Fibroblast of lung (primary cell): ENCODE measurements around the gene CSF2. TPM values are rescaled to one million over a fixed set of nuclear protein-coding genes. Genes with fewer than 3 reads are reported as not detected.

Source experiments
- DNase-seq, 2 donors: peaks; one replicate each; pipeline versions ENCODE4 v3.0.0 to v3.0.0-alpha.2; 2010; ENCODE audit warnings: low read depth in 2 of 2
- H2AFZ ChIP-seq: 2 replicates; pipeline ENCODE4 v1.5.1; 2012; ENCODE audit warnings: low read length, control low read depth, inconsistent platforms
- H3K27ac ChIP-seq: 2 replicates; pipeline ENCODE4 v1.5.1; 2011; ENCODE audit warnings: low read length, control low read depth; ENCODE audit not compliant: insufficient read depth
- H3K27me3 ChIP-seq: 2 replicates; pipeline ENCODE4 v1.5.1; 2011; ENCODE audit warnings: mild to moderate bottlenecking, low read length; ENCODE audit not compliant: control insufficient read depth, insufficient read depth
- H3K36me3 ChIP-seq: 2 replicates; pipeline ENCODE4 v1.5.1; 2011; ENCODE audit warnings: low read length; ENCODE audit not compliant: control insufficient read depth, insufficient read depth
- H3K4me1 ChIP-seq: 2 replicates; pipeline ENCODE4 v1.5.1; 2011; ENCODE audit warnings: low read length; ENCODE audit not compliant: control insufficient read depth, insufficient read depth; ENCODE audit errors: extremely low read depth
- H3K4me2 ChIP-seq: 2 replicates; pipeline ENCODE4 v1.5.1; 2011; ENCODE audit warnings: low read length, control low read depth; ENCODE audit not compliant: insufficient read depth; ENCODE audit errors: extremely low read depth
- H3K4me3 ChIP-seq, 4 experiments: fragments of 200-600 bp in 1 of 4; sonication (generic) in 1 of 4; replicated peaks in 1 of 4; 2 replicates each; pipeline ENCODE4 v1.5.1; 2011 to 2016; ENCODE audit warnings: low read length in 4 of 4, low read depth in 3 of 4, mild to moderate bottlenecking in 3 of 4, control low read depth in 2 of 4, inconsistent platforms in 1 of 4, mixed read lengths in 1 of 4; ENCODE audit not compliant: insufficient read depth in 1 of 4; ENCODE audit errors: control extremely low read depth in 1 of 4
- H3K79me2 ChIP-seq: 2 replicates; pipeline ENCODE4 v1.5.1; 2012; ENCODE audit warnings: mild to moderate bottlenecking, low read length, inconsistent platforms; ENCODE audit not compliant: control insufficient read depth, insufficient read depth
- H3K9ac ChIP-seq: 2 replicates; pipeline ENCODE4 v1.5.1; 2011; ENCODE audit warnings: mild to moderate bottlenecking, low read length, control low read depth; ENCODE audit not compliant: insufficient read depth
- H3K9me3 ChIP-seq: 2 replicates; pipeline ENCODE4 v1.5.1; 2012; ENCODE audit warnings: low read depth, low read length; ENCODE audit not compliant: control insufficient read depth, insufficient read depth
- H4K20me1 ChIP-seq: 2 replicates; pipeline ENCODE4 v1.5.1; 2011; ENCODE audit warnings: low read length; ENCODE audit not compliant: control insufficient read depth, insufficient read depth; ENCODE audit errors: extremely low read depth
- EZH2 ChIP-seq: IDR thresholded peaks from 2 replicates; pipeline ENCODE4 v1.5.1; 2012; ENCODE audit warnings: low read length, control low read depth, mild to moderate bottlenecking; ENCODE audit errors: missing control alignments
- polyA plus RNA-seq, 2 donors: library from polyadenylated mRNA; depleted of rRNA in 1 of 2; stranded (reverse) in 1 of 2; unstranded in 1 of 2; fragments of >200 nt; gene quantifications; 2 replicates each; pipeline ENCODE4 v1.2.1, GENCODE V29; 2011 to 2012; ENCODE audit warnings: missing spikeins in 1 of 2
- total RNA-seq: library from RNA; depleted of rRNA; stranded (reverse); fragments of >200 nt; gene quantifications from 2 replicates; pipeline ENCODE4 v1.2.1, GENCODE V29; 2014
- TF ChIP-seq, protein P1 (sequence below), 2 donors: IDR thresholded peaks in 1 of 2; conservative IDR thresholded peaks in 1 of 2; 1 replicate in 1 of 2; 2 replicates in 1 of 2; pipeline ENCODE4 v1.5.1; 2011 to 2012; ENCODE audit warnings: low read length in 2 of 2, control low read depth in 1 of 2, inconsistent platforms in 1 of 2, low read depth in 1 of 2, mild to moderate bottlenecking in 1 of 2

CSF2 gene
- total and polyA plus RNA-seq, 2 donors (not counting 1 experiment from before 2014, with no cell fraction given), result 0.09 to 0.66 TPM

GRCh38 chr5:132053483-132053882 lies 20.1 kb upstream of the CSF2 start:
- Histone ChIP-seq H3K4me2 (no peak overlapping the region), H3K27me3 (peaks cover 11% of the 10 kb centered on the region), H4K20me1 (no peaks in the 10 kb centered on the region), H3K9me3 (no peaks in the 10 kb centered on the region), H3K36me3 (no peaks in the 10 kb centered on the region), H3K27ac (no peak overlapping the region), H3K79me2 (no peaks in the 10 kb centered on the region), H3K9ac (no peak overlapping the region), H2AFZ (no peak overlapping the region), H3K4me1 (no peaks in the 10 kb centered on the region), H3K4me3 (no peak overlapping the region)
- DNase-seq, result no peak
- no peak for TF ChIP-seq EZH2
- TF ChIP-seq, protein P1, sequence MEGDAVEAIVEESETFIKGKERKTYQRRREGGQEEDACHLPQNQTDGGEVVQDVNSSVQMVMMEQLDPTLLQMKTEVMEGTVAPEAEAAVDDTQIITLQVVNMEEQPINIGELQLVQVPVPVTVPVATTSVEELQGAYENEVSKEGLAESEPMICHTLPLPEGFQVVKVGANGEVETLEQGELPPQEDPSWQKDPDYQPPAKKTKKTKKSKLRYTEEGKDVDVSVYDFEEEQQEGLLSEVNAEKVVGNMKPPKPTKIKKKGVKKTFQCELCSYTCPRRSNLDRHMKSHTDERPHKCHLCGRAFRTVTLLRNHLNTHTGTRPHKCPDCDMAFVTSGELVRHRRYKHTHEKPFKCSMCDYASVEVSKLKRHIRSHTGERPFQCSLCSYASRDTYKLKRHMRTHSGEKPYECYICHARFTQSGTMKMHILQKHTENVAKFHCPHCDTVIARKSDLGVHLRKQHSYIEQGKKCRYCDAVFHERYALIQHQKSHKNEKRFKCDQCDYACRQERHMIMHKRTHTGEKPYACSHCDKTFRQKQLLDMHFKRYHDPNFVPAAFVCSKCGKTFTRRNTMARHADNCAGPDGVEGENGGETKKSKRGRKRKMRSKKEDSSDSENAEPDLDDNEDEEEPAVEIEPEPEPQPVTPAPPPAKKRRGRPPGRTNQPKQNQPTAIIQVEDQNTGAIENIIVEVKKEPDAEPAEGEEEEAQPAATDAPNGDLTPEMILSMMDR (conservative IDR thresholded peaks at IDR 0.05 in 1 of 2, IDR thresholded peaks at IDR 0.05 in 1 of 2; ENCODE audit: low read depth in 1 of 2, low read length in 2 of 2), result no peak

DNA sequence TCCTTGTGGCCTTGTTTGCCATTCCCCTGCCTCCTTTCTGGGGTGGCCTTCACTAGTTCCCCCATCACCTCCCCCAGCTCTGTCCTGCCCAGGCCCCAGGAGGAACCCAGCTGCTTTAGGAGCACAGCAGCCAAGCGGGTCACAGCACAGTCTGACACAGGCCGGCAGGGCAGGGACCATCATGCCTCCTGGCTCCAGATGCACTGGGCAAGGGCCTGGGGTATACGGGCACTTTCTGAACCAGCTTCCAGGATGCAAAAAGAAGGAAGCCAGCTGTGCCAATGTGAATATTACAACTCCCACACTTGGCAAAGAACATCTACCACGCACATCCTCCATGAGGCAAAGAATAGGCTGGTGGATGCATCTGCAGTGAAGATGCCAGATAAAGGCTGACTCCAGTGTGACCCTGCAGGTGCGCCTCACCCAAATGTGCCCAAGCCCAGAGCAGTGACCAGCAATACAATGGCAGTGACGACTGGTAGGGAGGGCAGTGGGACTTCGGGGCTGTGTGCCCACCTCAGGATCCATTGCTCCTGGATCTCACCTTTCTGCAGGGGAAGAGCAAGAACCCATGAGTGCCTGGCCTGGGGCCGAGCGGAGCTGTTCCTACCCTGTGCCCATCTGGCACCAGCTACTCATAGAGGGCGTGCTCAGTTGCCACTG lies 19.4 kb upstream of the CSF2 start:
- Histone ChIP-seq H3K27ac (no peak overlapping the region), H3K36me3 (no peaks in the 10 kb centered on the region), H3K4me3 (no peak overlapping the region), H4K20me1 (no peaks in the 10 kb centered on the region), H3K4me2 (no peak overlapping the region), H3K9me3 (no peaks in the 10 kb centered on the region), H2AFZ (no peak overlapping the region), H3K27me3 (peaks cover 10% of the 10 kb centered on the region), H3K9ac (no peak overlapping the region), H3K79me2 (no peaks in the 10 kb centered on the region), H3K4me1 (no peaks in the 10 kb centered on the region)
- TF ChIP-seq EZH2, result no peak
- TF ChIP-seq, protein P1 (conservative IDR thresholded peaks at IDR 0.05 in 1 of 2, IDR thresholded peaks at IDR 0.05 in 1 of 2; ENCODE audit: low read depth in 1 of 2, low read length in 2 of 2), result no peak
- DNase-seq, result no peak

- TF ChIP-seq EZH2, result no peak
- TF ChIP-seq, protein P1 (conservative IDR thresholded peaks at IDR 0.05 in 1 of 2, IDR thresholded peaks at IDR 0.05 in 1 of 2; ENCODE audit: low read depth in 1 of 2, low read length in 2 of 2), result no peak
- no peaks in the 10 kb centered on the region for H4K20me1 ChIP-seq
- no peaks in the 10 kb centered on the region for H3K4me1 ChIP-seq
- H3K36me3 ChIP-seq, result no peaks in the 10 kb centered on the region
- H3K9ac ChIP-seq, result no peak overlapping the region
- H3K4me3 ChIP-seq, result no peak overlapping the region
- H3K27me3 ChIP-seq, result peaks cover 5% of the 10 kb centered on the region
- no peak overlapping the region for H3K27ac ChIP-seq
- H3K9me3 ChIP-seq, result no peaks in the 10 kb centered on the region
- H3K79me2 ChIP-seq, result no peaks in the 10 kb centered on the region
- H2AFZ ChIP-seq, result no peak overlapping the region
- no peak for DNase-seq
- H3K4me2 ChIP-seq, result no peak overlapping the region
Measured at GRCh38 chr5:132054697-132055440, 18.7 kb upstream of the CSF2 start.
